KBM-7 (cell line): ENCODE results near the gene MTFMT.
"Not testable (repeated sequence)": the region's sequence is repeated elsewhere in the genome, so short reads cannot be mapped to it uniquely, and the experiment has no call there.

Experiments used
- DNase-seq: peaks from one replicate; pipeline ENCODE4 v3.0.0-alpha.2; 2015
- in situ Hi-C: fragments of 300-500 bp; cut with MboI; formaldehyde crosslinking; loops from 2 replicates; pipeline ENCODE4 v1.14.3; 2020; ENCODE audit warnings: low sequenced_read_pairs, low pct_unique_long_range_greater_than_20kb, mixed read lengths

The MTFMT gene

DNA sequence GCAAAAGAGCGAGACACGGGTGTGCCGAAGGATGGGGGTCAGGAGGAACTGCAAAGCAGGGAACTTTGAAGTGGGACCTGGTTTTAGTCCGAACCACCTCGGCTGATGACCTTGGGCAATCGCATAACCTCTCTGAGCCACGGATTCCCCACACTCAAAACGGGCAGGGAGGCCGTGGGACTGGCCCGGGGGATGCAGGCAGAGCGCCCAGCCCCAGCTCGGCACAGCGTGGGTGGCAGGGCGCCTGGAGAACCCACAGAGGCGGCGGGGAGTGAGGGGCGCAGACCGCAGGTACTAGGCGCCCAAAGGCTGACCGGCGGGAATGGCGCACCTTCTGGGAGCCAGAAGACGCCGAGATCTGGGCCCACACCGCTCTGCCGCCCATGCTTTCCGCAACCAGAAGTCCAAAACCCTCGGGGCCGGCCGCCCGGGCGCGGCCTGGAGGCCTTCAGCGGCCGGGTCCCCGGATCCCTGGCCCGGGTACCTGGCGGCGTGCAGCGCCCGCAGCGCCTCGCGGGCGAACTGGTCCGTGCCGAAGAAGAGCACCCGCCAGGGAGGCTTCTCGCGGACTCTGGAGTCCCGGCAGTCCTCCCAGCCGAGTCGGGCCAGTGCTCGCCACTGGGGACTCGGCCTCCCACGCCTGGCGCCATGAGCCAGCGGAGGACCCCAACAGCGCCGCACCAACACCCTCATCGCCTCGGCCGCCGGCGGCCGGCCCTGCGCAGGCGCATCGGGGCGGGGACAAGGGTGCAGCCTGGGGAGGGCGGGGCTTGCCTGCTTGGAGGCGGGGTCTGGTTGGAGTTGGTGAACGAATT lies at the start of gene MTFMT:
MTFMT (minus strand) TSS at position 719 of the 815 bp plus-strand sequence; CDS start at position 693, 26 bp downstream.
- DNase-seq = peak; percentile 90
- in situ Hi-C loops = no loop called here

DNA sequence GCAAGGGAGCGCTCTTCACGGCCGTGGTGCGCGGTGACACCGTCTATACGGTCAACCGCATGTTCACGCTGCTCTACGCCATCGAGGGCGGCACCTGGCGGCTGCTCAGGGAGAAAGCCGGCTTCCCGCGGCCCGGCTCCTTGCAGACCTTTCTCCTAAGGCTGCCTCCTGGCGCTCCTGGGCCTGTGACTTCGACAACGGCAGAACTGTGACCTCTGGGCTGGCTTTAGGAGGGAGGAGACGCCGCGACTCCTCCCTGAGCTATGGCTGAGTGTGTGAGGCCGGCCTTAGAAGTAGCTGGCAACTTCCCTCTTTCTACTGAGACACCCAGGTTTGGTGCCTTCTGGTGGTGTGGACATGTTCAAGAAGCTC lies 48.5 kb upstream of the MTFMT start:
- DNase-seq = peak; percentile 41
- in situ Hi-C loops = no loop called here

GRCh38 chr15:65077291-65077980 lies 48.0 kb upstream of the MTFMT start:
- in situ Hi-C loops = no loop called here
- no peak for DNase-seq

DNA sequence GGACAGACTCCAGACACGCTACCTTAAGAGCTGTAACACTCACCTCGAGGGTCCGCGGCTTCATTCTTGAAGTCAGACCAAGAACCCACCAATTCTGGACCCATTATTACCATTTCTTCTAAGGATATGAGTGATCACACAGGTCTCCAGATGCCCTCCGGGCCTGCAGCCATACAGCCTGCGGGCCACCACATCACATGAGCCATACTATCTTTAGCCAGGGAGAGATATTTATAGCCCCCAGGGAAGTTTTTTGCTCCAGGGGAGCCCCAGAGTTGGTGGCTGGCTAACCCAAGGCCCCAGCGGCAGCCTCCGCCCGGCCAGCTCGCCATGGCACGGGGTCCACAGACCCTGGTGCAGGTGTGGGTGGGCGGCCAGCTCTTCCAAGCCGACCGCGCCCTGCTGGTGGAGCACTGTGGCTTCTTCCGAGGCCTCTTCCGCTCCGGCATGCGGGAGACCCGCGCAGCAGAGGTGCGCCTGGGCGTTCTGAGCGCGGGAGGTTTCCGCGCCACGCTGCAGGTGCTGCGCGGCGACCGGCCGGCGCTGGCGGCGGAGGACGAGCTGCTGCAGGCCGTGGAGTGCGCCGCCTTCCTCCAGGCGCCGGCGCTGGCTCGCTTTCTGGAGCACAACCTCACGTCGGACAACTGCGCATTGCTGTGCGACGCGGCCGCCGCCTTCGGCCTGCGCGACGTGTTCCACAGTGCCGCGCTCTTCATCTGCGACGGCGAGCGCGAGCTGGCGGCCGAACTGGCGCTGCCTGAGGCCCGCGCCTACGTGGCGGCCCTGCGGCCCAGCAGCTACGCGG lies 47.2 kb upstream of the MTFMT start, which contains the start of gene KBTBD13:
KBTBD13 (plus strand) TSS at position 261 of the 805 bp plus-strand sequence; CDS start at position 331, 70 bp downstream.
- in situ Hi-C loops = no loop called here
- no peak for DNase-seq

DNA sequence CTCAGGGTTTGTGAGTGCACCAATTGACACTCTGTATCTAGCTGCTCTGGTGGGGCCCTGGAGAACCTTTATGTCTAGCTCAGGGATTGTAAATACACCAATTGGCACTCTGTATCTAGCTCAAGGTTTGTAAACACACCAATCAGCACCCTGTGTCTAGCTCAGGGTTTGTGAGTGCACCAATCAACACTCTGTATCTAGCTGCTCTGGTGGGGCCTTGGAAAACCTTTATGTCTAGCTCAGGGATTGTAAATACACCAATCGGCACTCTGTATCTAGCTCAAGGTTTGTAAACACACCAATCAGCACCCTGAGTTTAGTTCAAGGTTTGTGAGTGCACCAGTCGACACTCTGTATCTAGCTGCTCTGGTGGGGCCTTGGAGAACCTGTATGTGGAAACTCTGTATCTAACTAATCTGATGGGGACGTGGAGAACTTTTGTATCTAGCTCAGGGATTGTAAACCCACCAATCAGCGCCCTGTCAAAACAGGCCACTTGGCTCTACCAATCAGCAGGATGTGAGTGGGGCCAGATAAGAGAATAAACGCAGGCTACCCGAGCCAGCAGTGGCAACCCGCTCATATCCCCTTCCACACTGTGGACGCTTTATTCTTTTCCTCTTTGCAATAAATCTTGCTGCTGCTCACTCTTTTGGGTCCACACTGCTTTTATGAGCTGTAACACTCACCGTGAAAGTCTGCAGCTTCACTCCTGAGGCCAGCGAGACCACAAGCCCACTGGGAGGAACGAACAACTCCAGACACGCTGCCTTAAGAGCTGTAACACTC lies 46.4 kb upstream of the MTFMT start:
- in situ Hi-C loops, DNase-seq: not testable (repeated sequence)

DNA sequence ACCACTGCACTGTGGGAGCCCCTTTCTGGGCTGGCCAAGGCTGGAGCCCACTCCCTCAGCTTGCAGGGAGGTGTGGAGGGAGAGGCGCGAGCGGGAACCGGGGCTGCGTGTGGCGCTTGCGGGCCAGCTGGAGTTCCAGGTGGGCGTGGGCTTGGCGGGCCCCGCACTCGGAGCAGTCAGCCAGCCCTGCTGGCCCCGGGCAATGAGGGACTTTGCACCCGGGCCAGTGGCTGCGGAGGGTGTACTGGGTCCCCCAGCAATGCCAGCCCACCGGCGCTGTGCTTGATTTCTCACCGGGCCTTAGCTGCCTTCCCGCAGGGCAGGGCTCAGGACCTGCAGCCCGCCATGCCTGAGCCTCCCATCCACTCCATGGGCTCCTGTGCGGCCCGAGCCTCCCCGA lies 45.5 kb upstream of the MTFMT start:
- in situ Hi-C loops, DNase-seq: not testable (repeated sequence)

DNA sequence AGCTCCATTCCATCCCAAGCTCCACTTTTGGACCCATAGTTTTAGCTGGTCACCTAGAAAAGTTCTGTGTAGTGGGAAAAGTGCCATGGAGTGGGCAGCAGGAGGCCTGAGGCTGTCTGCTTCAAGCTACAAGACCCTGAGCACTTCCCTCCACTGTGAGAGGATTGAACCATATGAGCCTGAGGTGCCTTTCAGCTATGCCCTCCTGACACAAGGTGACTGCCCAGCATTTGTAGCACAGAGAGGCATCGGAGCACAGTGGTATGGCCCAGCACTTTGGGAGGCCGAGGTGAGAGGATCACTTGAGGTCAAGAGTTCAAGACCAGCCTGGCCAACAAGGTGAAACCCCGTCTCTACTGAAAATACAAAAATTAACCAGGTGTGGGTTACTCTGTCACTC lies 43.2 kb upstream of the MTFMT start:
- in situ Hi-C loops = no loop called here
- DNase-seq = no peak

DNA sequence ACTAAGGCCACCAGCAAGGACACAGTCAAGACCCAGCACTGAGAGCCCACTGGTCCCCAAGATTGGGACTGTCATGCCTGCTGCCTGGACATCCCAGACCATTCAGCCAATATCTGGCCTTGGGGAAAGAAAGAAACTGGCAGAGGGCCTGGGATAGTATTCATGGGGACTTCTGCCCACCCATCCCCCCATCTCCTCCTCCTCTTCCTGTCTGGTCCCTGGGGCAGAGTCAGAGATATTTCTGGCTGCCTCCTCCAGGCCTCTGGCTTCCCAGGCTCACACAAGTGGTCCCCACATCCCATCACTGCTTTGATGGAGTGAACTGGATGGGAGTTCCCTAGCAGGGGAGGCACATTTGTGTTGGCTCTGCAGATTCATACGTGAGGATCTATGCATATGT lies 42.6 kb upstream of the MTFMT start:
- in situ Hi-C loops = no loop called here
- peak; percentile 32 for DNase-seq

DNA sequence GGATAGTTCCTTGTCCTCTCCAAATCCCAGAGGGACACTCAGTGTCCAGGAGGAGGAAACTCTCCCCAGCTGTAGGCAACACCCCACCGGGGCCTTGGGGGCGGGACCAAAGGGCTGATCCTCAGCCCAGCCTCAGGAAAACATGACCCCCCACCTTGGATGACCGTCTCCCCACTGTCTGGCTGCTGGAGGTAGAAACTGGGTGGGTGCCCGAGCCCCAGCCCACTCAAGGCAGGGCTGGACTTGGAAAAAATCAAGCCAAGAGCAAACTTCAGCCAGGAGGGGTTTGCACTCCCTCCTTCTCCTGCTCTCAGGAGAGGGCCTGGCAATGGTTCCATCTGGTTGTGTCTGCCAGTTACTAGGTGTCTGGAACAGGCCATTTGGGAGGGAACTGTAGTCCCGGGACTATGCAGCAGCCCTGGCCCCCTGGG lies 42.0 kb upstream of the MTFMT start:
- in situ Hi-C loops = no loop called here
- no peak for DNase-seq

- in situ Hi-C loops = no loop called here
- no peak for DNase-seq
These were observed 40.5 kb upstream of the MTFMT start for GRCh38 chr15:65069779-65070546.

DNA sequence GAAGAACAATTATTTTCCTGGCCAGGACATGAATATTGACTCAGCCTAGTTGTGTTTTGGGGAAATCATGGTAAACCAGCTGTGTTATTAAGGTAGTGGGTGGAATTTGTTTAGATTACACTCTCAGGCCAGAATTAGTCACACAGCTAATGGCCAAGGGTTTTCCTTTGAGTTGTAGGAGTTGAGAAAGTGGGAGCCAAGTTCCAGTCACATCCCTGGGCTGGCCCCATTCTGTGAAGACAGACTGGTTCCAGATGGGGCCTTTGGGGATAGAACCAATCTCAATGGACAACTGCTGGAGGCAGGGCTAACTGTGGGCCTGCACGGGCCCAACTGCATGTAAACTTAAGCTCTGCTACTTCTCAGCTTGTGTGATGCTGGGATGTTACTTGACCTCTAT lies 39.7 kb upstream of the MTFMT start:
- in situ Hi-C loops = no loop called here

GRCh38 chr15:65068403-65068788 lies 39.0 kb upstream of the MTFMT start:
- in situ Hi-C loops = no loop called here
- no peak for DNase-seq

More for the DNA sequence above, 39.7 kb upstream of the MTFMT start:
- DNase-seq = no peak

GRCh38 chr15:65067645-65068402 lies 38.4 kb upstream of the MTFMT start, which contains the start of gene RASL12:
TSS of gene RASL12 (minus strand) at chr15:65067991. CDS start at chr15:65067835, 156 bp downstream.
- DNase-seq = no peak
- in situ Hi-C loops = no loop called here

DNA sequence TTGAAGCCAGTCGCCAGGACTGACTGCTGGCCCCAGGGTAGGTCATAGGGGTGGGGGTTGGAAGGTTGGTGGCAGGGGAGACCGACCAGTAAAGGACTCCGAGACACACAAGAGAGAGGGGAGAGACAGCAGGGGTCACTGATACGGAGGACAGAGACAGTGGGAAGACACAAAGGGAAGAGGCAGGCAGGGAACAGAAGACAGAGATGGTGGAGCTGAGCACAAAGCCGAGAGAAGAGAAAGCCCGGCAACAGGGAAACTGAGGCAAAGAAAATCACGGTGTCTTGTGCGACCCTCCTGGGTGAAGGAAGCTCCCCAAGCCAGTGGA lies 37.8 kb upstream of the MTFMT start:
- in situ Hi-C loops = no loop called here
- DNase-seq = no peak

DNA sequence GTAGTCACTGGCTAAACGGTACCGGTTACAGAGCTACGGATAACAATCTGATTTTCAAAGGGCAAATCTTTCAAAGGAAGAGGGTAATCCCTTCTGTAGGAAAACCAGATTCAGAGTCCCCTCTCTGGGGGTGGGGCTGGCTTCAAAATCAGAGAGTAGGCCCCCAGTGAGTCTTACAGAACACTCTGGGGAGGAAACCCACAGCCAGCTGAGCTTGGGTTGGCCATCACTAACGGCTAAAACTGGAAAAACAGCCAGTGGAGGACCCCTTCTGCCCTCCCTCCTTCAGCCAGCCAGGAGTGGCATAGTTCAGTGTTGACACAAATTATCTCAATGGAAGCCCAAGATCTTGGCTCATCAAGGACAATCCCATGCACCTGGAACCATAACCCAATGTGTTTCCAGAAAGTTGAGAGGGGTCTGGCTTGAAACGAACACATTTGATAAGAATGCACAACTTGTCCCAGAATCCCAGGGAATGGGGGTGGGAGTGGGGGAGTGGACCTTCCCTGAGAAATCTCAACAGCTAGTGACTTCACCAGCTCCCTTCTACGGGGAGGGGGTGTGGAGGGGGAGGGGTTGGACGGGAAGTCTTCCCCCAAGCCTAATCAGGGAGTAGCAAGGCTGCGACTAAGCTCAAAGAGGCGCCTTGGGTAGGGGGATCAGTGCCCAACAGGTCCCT lies 37.3 kb upstream of the MTFMT start:
- no peak for DNase-seq
- in situ Hi-C loops = no loop called here

DNA sequence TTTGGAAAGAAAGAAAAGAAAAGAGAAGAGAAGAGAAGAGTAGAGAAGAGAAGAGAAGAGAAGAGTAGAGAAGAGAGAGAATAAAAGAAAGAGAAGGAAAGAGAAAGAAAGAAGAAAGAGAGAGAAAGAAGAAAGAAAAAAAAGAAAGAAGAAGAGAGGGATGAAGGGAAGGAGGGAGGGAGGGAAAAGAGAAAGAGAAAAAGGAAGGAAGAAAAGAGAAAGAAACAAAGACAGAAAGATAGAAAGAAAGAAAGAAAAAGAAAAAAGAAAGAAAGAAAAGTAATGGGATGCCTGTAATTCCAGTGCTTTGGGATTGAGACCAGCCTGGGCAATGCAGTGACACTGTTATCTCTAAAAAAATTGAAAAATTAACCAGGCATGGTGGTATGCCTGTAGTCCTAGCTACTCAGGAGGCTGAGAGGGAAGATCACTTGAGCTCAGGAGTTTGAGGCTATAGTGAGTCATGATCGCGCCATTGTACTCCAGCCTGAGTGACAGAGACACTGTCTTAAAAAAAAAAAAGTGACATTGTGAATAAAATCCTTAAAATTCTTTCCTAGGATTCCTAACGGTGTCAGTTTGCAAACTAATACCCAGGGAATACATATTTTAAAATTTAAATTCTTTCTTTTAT lies 36.7 kb upstream of the MTFMT start:
- in situ Hi-C loops = no loop called here
- DNase-seq = no peak

GRCh38 chr15:65062726-65063125 lies 33.3 kb upstream of the MTFMT start:
- in situ Hi-C loops = no loop called here
- DNase-seq = no peak
